Fibroblast of pulmonary artery (primary cell): ENCODE measurements around the gene ITCH.
"Not testable (repeated sequence)": the region's sequence is repeated elsewhere in the genome, so short reads cannot be mapped to it uniquely, and the experiment has no call there.

Source experiments
- DNase-seq: peaks from one replicate; pipeline ENCODE4 v3.0.0-alpha.2; 2010; ENCODE audit warnings: low read depth
- H3K4me3 ChIP-seq: replicated peaks from 2 replicates; pipeline ENCODE4 v1.5.1; 2011; ENCODE audit warnings: low read depth, mild to moderate bottlenecking, control low read depth, low read length, moderate library complexity
- CTCF ChIP-seq: IDR thresholded peaks from 2 replicates; pipeline ENCODE4 v1.5.1; 2011; ENCODE audit warnings: mild to moderate bottlenecking, control low read depth, low read length, inconsistent platforms; ENCODE audit errors: missing control alignments

Gene ITCH

GRCh38 chr20:34363465-34364222 is 571 bp downstream of the ITCH start:
- peak overlapping the region; percentile 86 for H3K4me3 ChIP-seq
- DNase-seq, result peak; percentile 59
- TF ChIP-seq CTCF, result no peak

DNA sequence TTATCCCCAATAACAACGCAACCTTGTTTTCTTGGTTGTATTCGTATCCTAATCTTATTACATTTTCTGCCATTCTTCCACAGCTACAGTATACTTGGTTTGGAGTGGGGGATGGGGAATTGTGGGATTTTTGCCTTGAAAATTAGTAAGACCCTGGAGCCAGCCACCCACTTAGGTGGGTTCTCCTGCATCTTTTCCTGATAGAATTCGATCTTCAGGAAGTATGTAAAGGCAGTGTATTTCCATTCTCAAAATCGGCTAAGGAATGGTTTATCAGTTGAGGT is 1.1 kb downstream of the ITCH start:
- TF ChIP-seq CTCF, result no peak
- peak overlapping the region; percentile 86 for H3K4me3 ChIP-seq
- no peak for DNase-seq

GRCh38 chr20:34365765-34366213 is 2.7 kb downstream of the ITCH start:
- no peak for DNase-seq
- no peak for TF ChIP-seq CTCF
- H3K4me3 ChIP-seq, result no peak overlapping the region

DNA sequence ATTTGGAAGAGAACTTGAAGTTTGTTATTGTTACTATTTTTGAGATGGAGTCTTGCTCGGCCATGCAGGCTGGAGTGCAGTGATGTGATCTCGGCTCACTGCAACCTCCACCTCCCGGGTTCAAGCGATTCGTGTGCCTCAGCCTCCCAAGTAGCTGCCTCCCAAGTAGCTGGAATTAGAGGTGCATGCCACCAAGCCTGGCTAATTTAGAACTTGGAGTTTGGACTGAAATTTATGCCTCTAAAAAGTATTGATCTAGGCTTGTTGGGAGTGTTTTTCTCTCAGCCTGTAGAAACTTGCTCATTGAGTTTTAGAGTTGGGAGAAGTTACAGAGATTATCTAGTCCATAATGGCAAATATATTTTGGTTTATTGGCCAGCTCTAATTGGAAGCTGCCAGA is 4.1 kb downstream of the ITCH start:
- H3K4me3 ChIP-seq, result no peak overlapping the region
- DNase-seq, result no peak
- TF ChIP-seq CTCF, result no peak

DNA sequence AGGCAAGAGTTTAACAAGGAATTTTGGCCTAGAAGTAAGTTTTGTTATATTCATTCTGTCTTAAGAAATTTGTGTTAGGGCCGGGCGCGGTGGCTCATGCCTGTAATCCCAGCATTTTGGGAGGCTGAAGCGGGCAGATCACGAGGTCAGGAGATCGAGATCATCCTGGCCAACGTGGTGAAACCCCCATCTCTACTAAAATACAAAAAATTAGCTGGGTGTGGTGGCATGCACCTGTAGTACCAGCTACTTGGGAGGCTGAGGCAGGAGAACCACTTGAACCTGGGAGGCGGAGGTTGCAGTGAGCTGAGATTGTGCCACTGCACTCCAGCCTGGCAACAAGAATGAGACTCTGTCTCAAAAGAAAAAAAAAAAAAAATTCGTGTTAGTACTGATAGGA is 4.8 kb downstream of the ITCH start:
- not testable (repeated sequence) for DNase-seq, H3K4me3 ChIP-seq

DNA sequence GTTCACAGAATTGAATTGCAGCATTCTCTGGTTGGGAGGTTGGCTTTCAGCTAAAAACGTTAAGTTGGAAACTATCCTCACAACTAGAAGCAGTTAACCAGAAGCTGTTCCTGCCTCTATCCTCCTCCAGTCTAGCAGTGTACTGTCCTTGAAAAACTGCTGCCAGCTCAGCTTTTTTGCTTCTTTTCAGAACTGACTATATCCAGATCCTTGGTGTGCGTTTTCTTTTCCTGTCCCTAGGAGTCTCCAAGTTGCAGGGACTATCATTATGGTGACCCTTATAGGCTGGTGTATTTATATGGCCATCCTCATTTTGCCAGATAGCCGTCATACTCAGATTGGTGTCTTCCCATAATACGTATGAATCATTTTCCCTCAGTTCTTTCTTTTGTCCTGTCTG is 5.5 kb downstream of the ITCH start:
- no peak for DNase-seq
- no peak overlapping the region for H3K4me3 ChIP-seq
- TF ChIP-seq CTCF, result no peak

GRCh38 chr20:34369265-34369664 is 6.2 kb downstream of the ITCH start:
- H3K4me3 ChIP-seq, result no peak overlapping the region
- DNase-seq, result no peak
- TF ChIP-seq CTCF, result no peak
